Ovary (tissue), 3 donors: ENCODE results near the gene ZNF600.

ENCODE experiments used
- CTCF ChIP-seq, 3 donors: fragments of 450-650 bp in 2 of 3; fragments of 200-600 bp in 1 of 3; IDR thresholded peaks; one replicate each; pipeline versions ENCODE4 v1.5.1 to v1.8.0; 2016 to 2022; ENCODE audit warnings: antibody characterized with exemption in 3 of 3, mild to moderate bottlenecking in 1 of 3
- EP300 ChIP-seq: sonication (generic); formaldehyde crosslinking; IDR thresholded peaks from one replicate; pipeline ENCODE4 v1.6.1; 2017; ENCODE audit warnings: antibody characterized with exemption
- POLR2A ChIP-seq: fragments of 450-650 bp; IDR thresholded peaks from one replicate; pipeline ENCODE4 v1.6.1; 2017; ENCODE audit warnings: antibody characterized with exemption, mild to moderate bottlenecking, moderate library complexity
- donor health status: DM: no; HTN: no; CAD: no.

- TF ChIP-seq CTCF (IDR thresholded peaks at IDR 0.05) (no peak), EP300 (no peak), POLR2A (no peak)
These were observed 44.6 kb downstream of the ZNF600 start for GRCh38 chr19:52741951-52742485.
